Measurements from ENCODE around the gene PRG2.
"Not testable (repeated sequence)": the region's sequence is repeated elsewhere in the genome, so short reads cannot be mapped to it uniquely, and the experiment has no call there.

Gene PRG2

DNA sequence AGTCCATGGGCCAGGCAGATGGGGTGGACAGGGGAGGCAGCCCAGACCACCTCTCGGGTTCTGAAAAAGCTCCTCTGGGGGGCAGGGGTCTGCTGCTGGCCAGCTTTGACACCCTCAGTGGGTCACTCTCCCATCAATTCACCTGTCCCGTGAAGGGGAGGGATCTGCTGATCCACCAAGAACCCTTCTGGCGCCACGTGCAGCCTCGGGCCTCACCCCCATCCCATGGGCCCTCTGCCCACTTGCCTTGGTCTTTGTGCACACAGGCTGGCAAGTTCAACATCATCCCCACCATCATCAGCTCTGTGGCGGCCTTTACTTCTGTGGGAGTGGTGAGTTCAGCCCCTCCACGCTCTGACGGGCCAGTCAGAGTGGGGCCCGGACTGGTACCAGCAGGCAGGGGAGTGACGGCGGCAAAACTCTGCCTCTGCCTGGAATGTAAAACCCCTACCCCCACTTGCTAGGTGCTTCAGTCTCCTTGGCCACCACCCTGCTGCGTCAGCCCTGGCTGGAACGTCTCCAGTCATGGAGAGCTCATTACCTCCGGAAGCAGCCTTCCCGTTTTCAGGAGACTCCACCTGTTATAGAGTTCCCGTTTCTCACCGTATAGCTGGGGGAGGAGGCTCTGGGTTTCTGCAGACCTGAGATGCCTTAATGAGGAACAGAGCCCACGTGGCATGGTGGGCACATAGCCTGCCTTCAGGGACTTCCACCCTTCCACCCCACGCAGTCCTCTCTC, 22.2 kb downstream of the PRG2 start:
- no peak for DNase-seq (ENCODE audit: low spot score)

DNA sequence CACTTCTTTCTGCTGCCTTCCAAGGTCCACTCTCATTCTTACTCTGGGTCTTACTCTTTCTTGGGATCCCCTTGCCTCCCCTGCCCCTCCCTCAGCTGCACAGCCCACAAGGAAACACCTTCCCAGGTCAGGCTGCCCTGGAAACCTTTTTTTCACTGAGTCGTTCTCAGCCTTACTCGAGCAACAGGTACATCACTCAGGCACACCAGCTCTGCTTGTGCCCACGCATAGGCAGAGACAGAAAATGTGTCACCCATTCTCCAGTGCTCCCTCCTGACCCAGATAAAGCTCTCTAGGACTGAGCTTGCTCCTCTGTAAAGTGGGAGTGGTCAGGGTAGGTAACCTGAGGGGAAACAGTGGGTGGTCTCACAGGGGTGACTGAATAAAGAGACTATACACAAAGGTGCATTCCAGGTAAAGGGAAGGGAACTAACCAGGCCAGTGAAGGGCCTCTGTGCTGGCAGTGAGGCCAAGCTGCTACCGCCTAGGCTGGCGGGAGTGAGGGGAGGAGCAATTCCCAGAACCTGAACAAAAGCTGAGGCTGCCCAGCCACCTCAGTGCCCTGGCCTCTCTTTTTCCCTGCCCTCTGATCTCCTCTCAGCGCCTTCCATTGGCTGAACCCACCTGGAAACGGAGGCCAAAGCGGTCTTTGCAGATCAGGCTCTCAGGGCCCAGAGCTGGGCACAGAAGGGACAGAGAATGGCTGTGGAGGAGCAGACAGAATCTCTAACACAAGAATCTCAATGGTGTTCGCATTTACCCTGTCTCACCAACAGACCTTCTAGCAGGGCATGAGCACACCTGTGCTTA, 25.4 kb downstream of the PRG2 start:
- DNase-seq (ENCODE audit: low spot score) = no peak

GRCh38 chr11:57363131-57364080, 27.0 kb downstream of the PRG2 start:
- no peak for DNase-seq (ENCODE audit: low spot score)

DNA sequence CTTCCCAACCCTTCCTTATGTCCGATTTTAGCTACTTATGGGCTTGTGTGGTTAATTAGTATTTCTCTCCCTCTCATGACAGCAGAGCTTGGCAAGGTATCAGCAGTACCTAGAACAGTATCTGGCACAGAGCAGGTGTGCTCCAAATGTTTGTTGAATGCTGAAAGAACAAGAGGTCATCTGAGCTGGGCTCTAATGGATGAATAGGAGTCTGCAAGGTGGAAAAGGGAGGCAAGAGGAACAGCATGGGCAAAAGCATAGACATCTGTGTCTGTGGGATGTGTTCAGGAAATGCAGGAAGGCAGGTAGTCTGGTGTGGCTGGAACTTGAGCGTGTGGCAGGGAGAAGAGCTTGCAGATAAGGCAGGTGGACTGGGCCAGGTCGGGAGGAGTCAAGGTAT, 28.5 kb downstream of the PRG2 start:
- no peak for DNase-seq (ENCODE audit: low spot score)

DNA sequence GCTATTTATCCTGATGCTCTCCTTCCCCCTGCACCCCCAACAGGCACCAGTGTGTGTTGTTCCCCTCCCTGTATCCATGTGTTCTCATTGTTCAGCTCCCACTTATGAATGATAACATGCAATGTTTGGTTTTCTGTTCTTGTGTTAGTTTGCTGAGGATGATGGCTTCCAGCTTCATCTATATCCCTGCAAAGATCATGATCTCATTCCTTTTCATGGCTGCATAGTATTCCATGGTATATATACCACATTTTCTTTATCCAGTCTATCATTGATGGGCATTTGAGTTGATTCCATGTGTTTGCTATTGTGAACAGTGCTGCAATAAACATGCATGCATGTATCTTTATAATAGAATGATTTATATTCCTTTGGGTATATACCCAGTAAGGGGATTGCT, 29.0 kb downstream of the PRG2 start:
- not testable (repeated sequence) for DNase-seq (ENCODE audit: low spot score)

DNA sequence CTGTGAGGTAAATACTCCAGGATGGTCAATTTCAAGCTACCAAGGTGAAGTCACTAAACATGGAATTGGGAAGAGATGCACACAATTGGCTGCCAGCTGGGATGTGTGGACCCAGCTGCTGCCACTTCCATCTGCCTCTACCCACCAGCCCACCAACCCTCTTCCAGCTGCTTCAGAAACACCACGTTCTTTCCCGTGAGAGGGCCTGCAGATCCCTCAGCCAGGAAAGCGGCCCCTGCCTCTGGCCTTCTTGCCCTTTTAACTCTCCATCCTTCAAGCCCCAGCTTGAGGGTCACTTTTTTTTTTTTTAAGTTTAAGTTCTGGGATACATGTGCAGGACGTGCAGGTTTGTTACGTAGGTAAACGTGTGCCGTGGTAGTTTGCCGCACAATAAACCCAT, 29.5 kb downstream of the PRG2 start:
- DNase-seq (ENCODE audit: low spot score) = no peak

DNA sequence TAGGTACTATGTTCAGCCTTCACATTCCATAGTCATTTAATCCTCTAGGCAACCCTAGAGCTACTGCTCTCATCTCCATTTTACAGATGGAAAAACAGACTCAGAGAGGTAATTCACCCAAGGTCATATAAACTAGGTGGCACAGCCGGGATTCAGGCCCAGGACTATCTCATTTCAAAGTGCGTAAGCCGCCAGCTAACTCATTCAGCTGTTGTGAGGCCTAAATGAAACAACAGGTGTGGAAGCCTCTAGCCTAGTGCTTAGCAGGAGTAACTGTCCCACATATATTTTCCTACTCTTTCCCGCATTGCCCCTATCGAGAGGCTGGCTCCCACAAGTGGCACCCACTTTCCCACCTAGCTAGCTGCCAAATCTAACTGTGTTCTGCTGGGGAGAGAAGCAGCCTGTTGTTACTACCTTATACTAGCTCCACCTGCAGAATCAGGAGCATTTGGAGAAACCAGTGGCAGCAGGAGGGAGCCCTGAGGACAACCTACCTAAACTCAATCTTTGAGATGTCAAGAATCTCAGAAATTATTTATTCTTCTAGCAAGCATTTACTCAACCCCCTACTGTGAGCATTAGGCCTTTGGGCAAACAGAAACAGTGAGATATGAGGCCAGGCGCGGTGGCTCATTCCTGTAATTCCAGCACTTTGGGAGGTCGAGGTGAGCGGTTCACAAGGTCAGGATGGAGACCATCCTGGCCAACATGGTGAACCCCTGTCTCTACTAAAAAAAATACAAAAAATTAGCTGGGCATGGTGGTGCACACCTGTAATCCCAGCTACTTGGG, 30.4 kb downstream of the PRG2 start:
- no peak for DNase-seq (ENCODE audit: low spot score)

DNA sequence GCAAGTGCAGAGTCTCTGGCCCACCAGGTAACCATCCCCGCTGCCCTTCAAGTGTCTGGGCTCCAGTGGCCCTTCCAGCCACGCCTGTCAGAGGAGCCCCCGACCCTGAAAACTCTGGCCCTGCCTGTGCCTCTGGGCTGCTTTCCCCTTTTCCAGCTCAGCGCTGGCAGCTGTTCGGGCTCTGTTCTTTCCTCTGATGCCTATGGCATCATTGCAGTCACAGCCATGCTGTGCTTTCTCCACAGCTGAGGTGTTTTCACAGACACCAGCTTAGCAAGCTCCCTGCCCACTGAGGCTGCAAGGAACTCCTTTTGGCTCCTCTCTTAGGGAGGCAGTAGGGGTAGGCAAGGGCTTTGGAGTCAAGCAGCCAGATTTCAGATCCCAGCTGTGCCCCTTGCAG, 31.1 kb downstream of the PRG2 start:
- DNase-seq (ENCODE audit: low spot score) = no peak

GRCh38 chr11:57358991-57359390, 31.5 kb downstream of the PRG2 start:
- no peak for DNase-seq (ENCODE audit: low spot score)

- DNase-seq (ENCODE audit: low spot score) = no peak
These were observed 31.9 kb downstream of the PRG2 start for GRCh38 chr11:57358543-57358961.

DNA sequence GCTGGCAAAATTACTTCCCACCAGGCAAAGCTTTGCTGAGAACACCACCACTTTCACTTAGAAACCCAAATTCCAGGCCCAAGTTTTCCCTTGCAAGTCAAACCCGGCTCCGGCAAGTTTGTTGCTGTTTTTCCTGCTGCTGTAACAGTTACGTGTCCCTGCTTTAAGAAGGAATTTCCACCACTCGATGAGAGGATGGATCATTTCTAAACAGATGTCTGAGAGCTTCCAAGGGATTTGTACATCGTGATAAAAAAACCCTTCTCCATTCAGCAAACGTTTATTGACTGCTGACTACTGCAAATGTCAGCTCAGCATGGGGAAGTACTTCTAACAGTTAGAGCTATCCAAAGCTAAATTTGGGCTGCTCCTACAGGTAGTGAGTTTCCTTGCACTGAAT, 32.6 kb downstream of the PRG2 start:
- DNase-seq (ENCODE audit: low spot score) = no peak

DNA sequence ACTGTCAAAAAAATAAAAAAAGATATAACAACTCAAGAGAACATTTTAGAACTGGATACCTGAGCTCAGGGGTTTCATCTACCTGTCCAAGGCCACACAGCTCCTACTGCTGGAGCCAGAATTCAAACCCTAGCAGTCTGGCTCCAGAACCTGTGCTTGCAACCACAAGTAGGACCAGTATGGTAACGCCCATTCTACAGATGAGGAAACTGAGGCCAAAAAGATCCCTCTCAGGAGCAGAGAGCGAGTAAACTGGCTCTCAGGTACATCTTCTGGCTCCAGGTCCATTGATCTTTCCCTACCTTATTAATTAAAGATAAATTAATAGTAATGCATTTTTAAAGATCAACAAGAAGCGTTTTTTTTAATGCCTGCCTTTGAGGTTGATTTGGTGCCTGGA, 33.1 kb downstream of the PRG2 start:
- no peak for DNase-seq (ENCODE audit: low spot score)

- DNase-seq (ENCODE audit: low spot score) = no peak
These were observed 34.2 kb downstream of the PRG2 start for GRCh38 chr11:57356268-57356667.

- no peak for DNase-seq (ENCODE audit: low spot score)
These were observed 35.8 kb downstream of the PRG2 start for GRCh38 chr11:57354699-57355098.

DNA sequence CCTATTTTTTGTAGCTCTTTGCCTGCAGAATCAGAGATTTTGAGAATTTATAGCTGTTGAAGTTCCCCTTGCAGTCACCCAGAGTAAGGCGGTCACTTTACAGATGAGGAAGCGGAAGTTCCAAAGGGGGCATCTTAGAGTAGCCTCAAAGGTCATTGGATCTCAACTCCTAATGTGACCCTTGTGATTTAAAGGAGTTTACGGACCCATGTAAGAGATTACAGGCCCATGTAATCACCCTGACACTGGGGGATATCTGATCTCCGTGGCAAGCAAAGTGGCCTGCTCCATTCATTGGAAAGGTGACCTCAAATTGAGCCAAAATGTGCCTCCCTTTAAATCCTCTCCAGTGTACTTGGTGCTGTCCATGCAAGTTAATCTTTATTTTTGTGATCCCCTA, 36.6 kb downstream of the PRG2 start:
- no peak for DNase-seq (ENCODE audit: low spot score)

DNA sequence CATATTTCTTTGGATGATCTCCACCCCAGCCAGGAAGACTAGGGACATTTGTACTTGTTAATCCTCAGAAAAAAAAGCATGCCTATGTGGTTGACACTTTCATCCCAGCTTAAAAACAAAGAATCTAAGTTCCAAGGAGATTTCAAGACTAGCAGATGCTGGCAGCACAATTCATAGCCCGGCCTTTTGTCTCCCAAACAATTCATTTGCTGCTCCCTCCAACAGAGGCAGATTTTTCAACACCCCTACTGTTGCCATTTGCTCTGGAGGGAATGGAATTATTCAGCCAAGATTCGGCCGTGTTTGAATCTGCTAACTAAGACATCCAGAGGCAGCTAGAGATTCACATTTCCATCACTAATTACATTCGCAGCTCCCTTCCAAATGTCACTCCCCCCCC, 37.0 kb downstream of the PRG2 start:
- DNase-seq (ENCODE audit: low spot score) = no peak

GRCh38 chr11:57353036-57353435, 37.4 kb downstream of the PRG2 start:
- no peak for DNase-seq (ENCODE audit: low spot score)

- peak; percentile 50 for DNase-seq (ENCODE audit: low spot score)
These were observed 40.8 kb downstream of the PRG2 start for GRCh38 chr11:57349491-57350274.

DNA sequence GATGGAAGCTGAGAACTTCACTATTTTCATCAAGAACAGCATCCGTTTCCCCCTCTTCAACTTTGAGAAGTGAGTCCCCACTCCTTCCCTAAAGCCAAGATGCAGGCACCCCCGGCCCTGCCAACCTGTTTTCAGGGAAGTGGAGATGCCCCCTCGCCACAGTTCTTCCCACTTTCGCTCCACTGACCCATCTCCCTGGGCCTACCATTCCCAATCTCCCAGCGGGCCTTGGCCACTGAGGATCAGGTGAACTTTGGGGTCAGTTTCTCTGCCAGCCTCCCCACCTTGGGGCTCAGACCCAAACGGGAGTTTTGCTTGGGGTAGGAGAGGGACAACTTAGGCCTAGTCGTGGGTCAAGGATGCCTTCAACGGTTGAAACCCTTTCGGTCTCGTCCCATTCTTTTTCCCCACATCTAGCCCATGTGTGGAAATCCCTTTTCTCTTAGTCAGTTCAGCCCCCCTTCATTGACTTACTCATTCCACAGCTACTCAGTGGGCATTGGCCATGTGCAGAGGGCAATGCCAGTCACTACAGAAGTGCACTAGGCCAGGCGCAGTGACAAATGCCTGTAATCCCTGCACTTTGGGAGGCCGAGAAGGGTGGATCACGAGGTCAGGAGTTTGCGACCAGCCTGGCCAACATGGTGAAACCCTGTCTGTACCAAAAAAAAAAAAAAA, 41.7 kb downstream of the PRG2 start:
- no peak for DNase-seq (ENCODE audit: low spot score)

GRCh38 chr11:57348052-57348451, 42.4 kb downstream of the PRG2 start:
- no peak for DNase-seq (ENCODE audit: low spot score)
